22Rv1 (cell line): ENCODE data around the gene SP110.
A peak's percentile ranks its signal among the peaks of the same experiment; 100 is the strongest.

Experiments used
- H3K27ac ChIP-seq: fragments of 450-650 bp; 2 replicates; pipeline ENCODE4 v1.5.1; 2017
- CTCF ChIP-seq: fragments of 450-650 bp; IDR thresholded peaks from 2 replicates; pipeline ENCODE4 v1.5.1; 2017; ENCODE audit warnings: mild to moderate bottlenecking
- ZFX ChIP-seq: fragments of 450-650 bp; IDR thresholded peaks from 2 replicates; pipeline ENCODE4 v1.6.1; 2017; ENCODE audit warnings: antibody characterized with exemption, borderline replicate concordance

SP110 gene

GRCh38 chr2:230160112-230160660 lies 59.6 kb downstream of the SP110 start:
- TF ChIP-seq ZFX = no peak
- peak; percentile 85 for TF ChIP-seq CTCF

GRCh38 chr2:230158468-230158867 lies 61.3 kb downstream of the SP110 start:
- TF ChIP-seq ZFX (no peak), CTCF (no peak)
- no peak overlapping the region for H3K27ac ChIP-seq

More at GRCh38 chr2:230160112-230160660, 59.6 kb downstream of the SP110 start:
- no peak overlapping the region for H3K27ac ChIP-seq

- no peak overlapping the region for H3K27ac ChIP-seq
- TF ChIP-seq ZFX (no peak), CTCF (no peak)
Observed at GRCh38 chr2:230156782-230157699, 62.7 kb downstream of the SP110 start.

- TF ChIP-seq CTCF = no peak
- TF ChIP-seq ZFX = no peak
- H3K27ac ChIP-seq = no peak overlapping the region
Observed at GRCh38 chr2:230155359-230155758, 64.4 kb downstream of the SP110 start.

GRCh38 chr2:230153390-230153976 lies 66.3 kb downstream of the SP110 start:
- TF ChIP-seq CTCF (no peak), ZFX (no peak)
- H3K27ac ChIP-seq = no peak overlapping the region

GRCh38 chr2:230152334-230152733 lies 67.5 kb downstream of the SP110 start:
- no peak for TF ChIP-seq ZFX
- TF ChIP-seq CTCF = no peak
- no peak overlapping the region for H3K27ac ChIP-seq

GRCh38 chr2:230144355-230144754 lies 75.4 kb downstream of the SP110 start:
- TF ChIP-seq ZFX (no peak), CTCF (no peak)
- H3K27ac ChIP-seq = no peak overlapping the region
